Omental fat pad (tissue), 4 donors: ENCODE measurements around the gene APOBEC4. TPM values are rescaled to one million over a fixed set of nuclear protein-coding genes. Genes with fewer than 3 reads are reported as not detected.
A peak's percentile ranks its signal among the peaks of the same experiment; 100 is the strongest.
"Not testable (repeated sequence)": the region's sequence is repeated elsewhere in the genome, so short reads cannot be mapped to it uniquely, and the experiment has no call there.

ENCODE experiments used
- ATAC-seq: fragments of 150-250 bp; one replicate; pipeline ENCODE4 v1.9.1; 2016; ENCODE audit warnings: mild to moderate bottlenecking, moderate library complexity; ENCODE audit not compliant: low FRiP score
- DNase-seq: peaks from one replicate; pipeline ENCODE4 v3.0.0-alpha.2; 2019; ENCODE audit warnings: low spot score
- CTCF ChIP-seq, 3 donors: fragments of 450-650 bp; IDR thresholded peaks; one replicate each; pipeline ENCODE4 v1.5.1; 2016 to 2017; ENCODE audit warnings: antibody characterized with exemption in 3 of 3, mild to moderate bottlenecking in 3 of 3, moderate library complexity in 2 of 3
- total RNA-seq, 4 donors: library from RNA; depleted of rRNA; stranded (reverse); fragments of >200 nt; gene quantifications; one replicate each; pipeline ENCODE4 v1.1.0, GENCODE V29; 2016

The APOBEC4 gene
- total RNA-seq, 4 donors from 2014 or later: not detected

- TF ChIP-seq CTCF (IDR thresholded peaks at IDR 0.05): no peak
- peak; percentile 29 for DNase-seq
- ATAC-seq: peak; percentile 19
Observed at GRCh38 chr1:183635099-183635605, 18.0 kb downstream of the APOBEC4 start.

- ATAC-seq (no peak), DNase-seq (no peak)
- TF ChIP-seq CTCF (IDR thresholded peaks at IDR 0.05): no peak
Observed at GRCh38 chr1:183634429-183635065, 18.6 kb downstream of the APOBEC4 start.

GRCh38 chr1:183633676-183634343 is 19.3 kb downstream of the APOBEC4 start:
- DNase-seq (no peak), ATAC-seq (no peak)
- TF ChIP-seq CTCF (IDR thresholded peaks at IDR 0.05): no peak

GRCh38 chr1:183632964-183633363 is 20.2 kb downstream of the APOBEC4 start:
- ATAC-seq (no peak), DNase-seq (no peak)
- no peak for TF ChIP-seq CTCF (IDR thresholded peaks at IDR 0.05)

- TF ChIP-seq CTCF (IDR thresholded peaks at IDR 0.05): no peak
- no peak for ATAC-seq
Observed at GRCh38 chr1:183632114-183632513, 21.0 kb downstream of the APOBEC4 start.

GRCh38 chr1:183630748-183631147 is 22.4 kb downstream of the APOBEC4 start:
- ATAC-seq (peak; percentile 34), DNase-seq (no peak)
- no peak for TF ChIP-seq CTCF (IDR thresholded peaks at IDR 0.05)

More at GRCh38 chr1:183632114-183632513, 21.0 kb downstream of the APOBEC4 start:
- DNase-seq: no peak

GRCh38 chr1:183628537-183628936 is 24.6 kb downstream of the APOBEC4 start:
- ATAC-seq (no peak), DNase-seq (no peak)
- TF ChIP-seq CTCF (IDR thresholded peaks at IDR 0.05): no peak

GRCh38 chr1:183626236-183626635 is 26.9 kb downstream of the APOBEC4 start:
- not testable (repeated sequence) for DNase-seq, ATAC-seq
